Stimulated activated CD4-positive, alpha-beta T cell treated with anti-CD3 and anti-CD28 coated beads, Interleukin-1b, Interleukin-23, amount 100 ng/mL, for 4 hours (primary cell): ENCODE results near the gene CSAG2.
"Not testable (repeated sequence)": the region's sequence is repeated elsewhere in the genome, so short reads cannot be mapped to it uniquely, and the experiment has no call there.

Source experiments
- DNase-seq, 2 donors: peaks; one replicate each; pipeline ENCODE4 v3.0.0-alpha.2; 2020; ENCODE audit warnings: low read depth in 2 of 2

The CSAG2 gene, protein sequence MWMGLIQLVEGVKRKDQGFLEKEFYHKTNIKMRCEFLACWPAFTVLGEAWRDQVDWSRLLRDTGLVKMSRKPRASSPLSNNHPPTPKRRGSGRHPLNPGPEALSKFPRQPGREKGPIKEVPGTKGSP

DNA sequence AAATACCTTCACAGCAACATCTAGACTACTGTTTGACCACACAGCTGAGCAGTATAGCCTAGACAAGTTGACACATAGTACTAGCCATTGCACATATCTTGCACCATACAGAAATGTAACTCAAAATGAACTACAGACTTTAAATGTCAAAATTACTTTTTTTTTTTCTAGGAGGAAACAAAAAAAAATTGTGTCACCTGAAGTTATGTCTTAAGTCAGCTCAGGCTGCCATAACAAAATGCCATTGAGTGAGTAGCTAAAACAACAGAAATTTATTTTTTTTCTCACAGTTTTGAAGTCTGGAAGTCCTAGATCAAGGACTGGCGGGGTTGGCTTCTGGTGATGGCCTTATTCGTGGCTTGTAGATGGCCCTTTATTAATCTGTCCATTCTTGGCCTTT lies at the start of gene CSAG2:
Gene CSAG2 (minus strand): TSS at position 101 of the 400 bp plus-strand sequence. CDS start 161 bp downstream, outside the sequence.
- DNase-seq, result not testable (repeated sequence)

- DNase-seq, result not testable (repeated sequence)
These were observed 45.8 kb upstream of the CSAG2 start for GRCh38 chrX:152754871-152755270.

DNA sequence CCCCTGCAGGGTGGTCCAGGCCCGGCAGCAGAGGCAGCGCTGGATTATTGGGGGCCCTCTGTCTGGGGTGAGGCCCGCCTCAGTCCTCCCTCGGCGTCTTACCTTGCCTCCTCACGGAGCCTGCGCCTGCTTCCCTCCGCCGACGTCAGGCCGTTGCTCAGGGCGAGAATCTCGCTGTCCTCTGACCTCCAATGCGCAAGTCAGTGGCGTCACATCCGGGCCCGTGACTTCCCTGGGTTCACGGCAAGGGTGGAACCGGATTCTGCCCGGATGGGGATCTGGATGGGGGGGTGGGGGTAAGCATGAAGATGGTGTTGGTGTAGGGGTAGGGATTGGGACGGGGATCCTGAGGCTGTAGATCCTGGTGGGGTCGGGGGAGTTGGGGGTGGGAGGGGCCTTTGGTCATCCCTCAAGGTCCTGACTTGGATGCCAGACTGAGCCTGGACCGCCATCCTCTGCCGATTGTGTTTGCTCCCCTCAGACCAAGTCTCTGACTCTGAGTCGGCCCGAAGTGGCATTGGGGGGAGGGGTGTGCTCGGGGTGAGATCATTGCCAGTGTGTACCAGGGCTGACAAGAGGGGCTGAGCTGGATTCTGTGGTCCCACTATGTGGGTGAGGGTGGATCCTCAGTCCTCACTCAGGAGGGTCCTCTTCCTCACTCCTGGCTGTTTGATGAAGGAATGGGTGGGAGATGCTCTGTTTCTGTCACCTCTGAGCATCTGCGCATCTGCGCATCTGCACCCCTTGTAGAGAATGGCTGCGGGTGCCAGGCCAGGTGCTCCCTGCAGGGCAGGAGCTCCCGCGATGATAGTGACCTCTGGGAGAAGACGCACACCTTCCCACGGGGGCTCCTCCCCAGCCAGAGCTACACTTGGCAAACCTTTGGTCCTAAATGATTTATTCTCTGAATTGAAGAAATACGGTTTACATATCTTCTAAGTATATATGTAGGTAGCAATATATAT lies 44.9 kb upstream of the CSAG2 start, which contains the start of gene MAGEA2:
Gene MAGEA2 (minus strand): TSS at position 157 of the 965 bp plus-strand sequence. CDS start 2,479 bp downstream, outside the sequence.
- DNase-seq, result not testable (repeated sequence)

- DNase-seq, result no peak
These were observed 29.5 kb upstream of the CSAG2 start for GRCh38 chrX:152738560-152738959.

DNA sequence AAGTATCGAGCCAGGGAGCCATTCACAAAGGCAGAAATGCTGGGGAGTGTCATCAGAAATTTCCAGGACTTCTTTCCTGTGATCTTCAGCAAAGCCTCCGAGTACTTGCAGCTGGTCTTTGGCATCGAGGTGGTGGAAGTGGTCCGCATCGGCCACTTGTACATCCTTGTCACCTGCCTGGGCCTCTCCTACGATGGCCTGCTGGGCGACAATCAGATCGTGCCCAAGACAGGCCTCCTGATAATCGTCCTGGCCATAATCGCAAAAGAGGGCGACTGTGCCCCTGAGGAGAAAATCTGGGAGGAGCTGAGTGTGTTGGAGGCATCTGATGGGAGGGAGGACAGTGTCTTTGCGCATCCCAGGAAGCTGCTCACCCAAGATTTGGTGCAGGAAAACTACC lies 27.5 kb upstream of the CSAG2 start:
- not testable (repeated sequence) for DNase-seq

- DNase-seq, result no peak
These were observed 26.9 kb upstream of the CSAG2 start for GRCh38 chrX:152735860-152736511.

- no peak for DNase-seq
These were observed 26.0 kb upstream of the CSAG2 start for GRCh38 chrX:152735101-152735500.

DNA sequence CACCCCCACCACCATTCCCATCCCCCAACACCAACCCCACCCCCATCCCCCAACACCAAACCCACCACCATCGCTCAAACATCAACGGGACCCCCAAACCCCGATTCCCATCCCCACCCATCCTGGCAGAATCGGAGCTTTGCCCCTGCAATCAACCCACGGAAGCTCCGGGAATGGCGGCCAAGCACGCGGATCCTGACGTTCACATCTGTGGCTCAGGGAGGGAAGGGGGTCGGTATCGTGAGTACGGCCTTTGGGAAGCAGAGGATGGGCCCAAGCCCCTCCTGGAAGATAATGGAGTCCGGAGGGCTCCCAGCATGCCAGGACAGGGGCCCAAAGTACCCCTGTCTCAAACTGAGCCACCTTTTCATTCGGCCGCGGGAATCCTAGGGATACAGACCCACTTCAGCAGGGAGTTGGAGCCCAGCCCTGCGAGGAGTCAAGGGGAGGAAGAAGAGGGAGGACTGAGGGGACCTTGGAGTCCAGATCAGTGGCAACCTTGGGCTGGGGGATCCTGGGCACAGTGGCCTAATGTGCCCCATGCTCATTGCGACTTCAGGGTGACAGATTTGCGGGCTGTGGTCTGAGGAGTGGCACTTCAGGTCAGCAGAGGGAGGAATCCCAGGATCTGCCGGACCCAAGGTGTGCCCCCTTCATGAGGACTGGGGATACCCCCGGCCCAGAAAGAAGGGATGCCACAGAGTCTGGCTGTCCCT lies 25.2 kb upstream of the CSAG2 start:
- DNase-seq, result not testable (repeated sequence)

- no peak for DNase-seq
These were observed 24.3 kb upstream of the CSAG2 start, which contains the start of the genes CSAG1 and MAGEA12 for GRCh38 chrX:152733261-152733975. Gene CSAG1, minus strand, starts transcription at chrX:152733721. Its CDS starts 1,261 bp downstream, at chrX:152732460. Gene MAGEA12, plus strand, starts transcription at chrX:152733757. Its CDS starts 2,405 bp downstream, at chrX:152736162.

DNA sequence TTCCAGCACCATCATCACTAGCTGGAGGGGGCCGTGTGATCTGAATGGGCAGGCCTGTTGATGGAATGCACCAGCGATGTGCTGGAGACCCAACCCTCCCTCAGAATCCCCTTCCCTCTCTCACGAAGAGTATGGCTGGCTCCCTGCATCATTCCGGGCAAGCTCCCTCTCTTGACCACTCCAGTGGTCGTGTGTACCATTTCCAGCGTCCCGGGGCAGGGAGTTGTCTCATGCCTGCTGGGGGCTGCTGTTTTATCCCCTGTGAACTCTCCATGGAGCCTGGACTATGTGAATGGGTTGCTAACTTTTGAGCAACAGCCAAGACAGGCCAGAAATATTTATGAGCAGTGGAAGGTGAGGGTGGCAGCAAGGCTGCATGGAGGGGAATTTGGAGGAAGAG lies 16.3 kb upstream of the CSAG2 start:
- no peak for DNase-seq

GRCh38 chrX:152713815-152714787 lies 5.0 kb upstream of the CSAG2 start, which contains the start of gene MAGEA2B:
Gene MAGEA2B, plus strand, starts transcription at chrX:152714628. Its CDS starts 2,479 bp downstream, at chrX:152717107.
- DNase-seq, result not testable (repeated sequence)

DNA sequence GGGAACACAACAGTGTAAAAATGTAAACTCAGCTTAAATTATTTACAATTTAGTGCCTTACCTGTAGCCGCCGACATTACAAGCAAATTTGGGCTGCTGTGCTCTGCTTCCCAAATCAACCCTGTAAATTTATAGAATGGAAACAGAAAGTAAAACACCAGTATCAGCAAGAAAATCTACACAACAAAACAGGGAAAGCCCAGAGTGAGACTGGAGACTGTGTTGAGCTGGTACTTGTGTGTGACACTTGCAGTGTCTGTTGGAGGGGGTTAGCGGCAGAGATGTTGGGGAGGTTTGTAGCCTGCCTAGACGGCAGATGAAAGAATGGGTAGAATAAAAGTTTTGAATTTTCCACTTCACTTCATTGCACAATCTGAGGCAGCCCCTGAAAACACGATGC lies 4.1 kb upstream of the CSAG2 start:
- not testable (repeated sequence) for DNase-seq

GRCh38 chrX:152706500-152706899 lies 2.6 kb downstream of the CSAG2 start:
- not testable (repeated sequence) for DNase-seq

- DNase-seq, result not testable (repeated sequence)
These were observed 8.7 kb downstream of the CSAG2 start for GRCh38 chrX:152700390-152700789.

DNA sequence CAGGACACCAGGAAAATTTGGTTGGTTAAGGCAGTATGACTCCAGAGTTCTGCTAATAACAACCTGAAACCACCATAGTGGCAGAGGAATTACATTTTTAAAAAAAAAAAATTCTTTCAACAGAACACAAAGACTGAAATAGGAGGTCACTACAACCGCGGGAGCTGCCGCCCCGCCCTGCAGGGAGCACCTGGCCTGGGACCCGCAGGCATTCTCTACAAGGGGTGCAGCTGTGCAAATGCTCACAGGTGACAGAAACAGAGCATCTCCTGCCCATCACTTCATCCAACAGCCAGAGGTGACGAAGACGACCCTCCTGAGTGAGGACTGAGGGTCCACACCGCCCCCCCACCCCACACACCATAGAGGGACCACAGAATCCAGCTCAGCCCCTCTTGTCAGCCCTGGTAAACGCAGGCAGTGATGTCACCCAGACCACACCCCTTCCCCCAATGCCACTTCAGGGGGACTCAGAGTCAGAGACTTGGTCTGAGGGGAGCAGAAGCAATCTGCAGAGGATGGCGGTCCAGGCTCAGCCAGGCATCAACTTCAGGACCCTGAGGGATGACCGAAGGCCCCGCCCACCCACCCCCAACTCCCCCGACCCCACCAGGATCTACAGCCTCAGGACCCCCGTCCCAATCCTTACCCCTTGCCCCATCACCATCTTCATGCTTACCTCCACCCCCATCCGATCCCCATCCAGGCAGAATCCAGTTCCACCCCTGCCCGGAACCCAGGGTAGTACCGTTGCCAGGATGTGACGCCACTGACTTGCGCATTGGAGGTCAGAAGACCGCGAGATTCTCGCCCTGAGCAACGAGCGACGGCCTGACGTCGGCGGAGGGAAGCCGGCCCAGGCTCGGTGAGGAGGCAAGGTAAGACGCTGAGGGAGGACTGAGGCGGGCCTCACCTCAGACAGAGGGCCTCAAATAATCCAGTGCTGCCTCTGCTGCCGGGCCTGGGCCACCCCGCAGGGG lies 10.8 kb downstream of the CSAG2 start, which contains the start of gene MAGEA3:
Gene MAGEA3 (plus strand): TSS at position 843 of the 980 bp plus-strand sequence. CDS start 2,039 bp downstream, outside the sequence.
- DNase-seq, result not testable (repeated sequence)

GRCh38 chrX:152681012-152681411 lies 28.1 kb downstream of the CSAG2 start:
- not testable (repeated sequence) for DNase-seq

DNA sequence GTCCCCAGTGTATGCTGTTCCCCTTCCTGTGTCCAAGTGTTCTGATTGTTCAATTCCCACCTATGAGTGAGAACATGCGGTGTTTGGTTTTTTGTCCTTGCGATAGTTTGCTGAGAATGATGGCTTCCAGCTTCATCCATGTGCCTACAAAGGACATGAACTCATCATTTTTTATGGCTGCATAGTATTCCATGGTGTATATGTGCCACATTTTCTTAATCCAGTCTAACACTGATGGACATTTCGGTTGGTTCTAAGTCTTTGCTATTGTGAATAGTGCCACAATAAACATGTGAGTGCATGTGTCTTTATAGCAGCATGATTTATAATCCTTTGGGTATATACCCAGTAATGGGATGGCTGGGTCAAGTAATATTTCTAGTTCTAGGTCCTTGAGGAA lies 34.4 kb downstream of the CSAG2 start:
- DNase-seq, result not testable (repeated sequence)

DNA sequence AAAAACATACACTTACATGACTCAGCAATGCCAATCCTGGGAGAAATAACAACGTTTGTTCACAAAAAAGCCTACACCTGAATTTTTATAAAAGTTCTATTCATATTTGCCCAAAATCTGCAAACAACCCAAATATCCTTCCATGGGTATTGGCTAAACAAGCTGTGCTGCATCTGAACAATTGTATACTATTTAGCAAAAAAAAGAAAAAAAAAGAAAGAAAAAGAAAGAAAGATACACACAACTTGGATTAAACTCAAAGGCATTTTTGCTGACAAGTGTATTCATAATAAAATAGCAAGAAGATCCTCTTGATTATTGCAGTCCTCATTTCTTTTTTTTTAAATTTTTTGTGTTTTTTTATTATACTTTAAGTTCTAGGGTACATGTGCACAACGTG lies 34.9 kb downstream of the CSAG2 start:
- DNase-seq, result no peak
